ENCODE results near the gene DAO. TPM values are rescaled to one million over a fixed set of nuclear protein-coding genes. Genes with fewer than 3 reads are reported as not detected.

DAO gene
- not detected in 5 replicates for total RNA-seq (2022; extraction: Qiagen RNA extraction; ENCODE audit: low read depth)

GRCh38 chr12:108879615-108880254 is at the start of gene DAO:
TSS of gene DAO (plus strand) at chr12:108880092. CDS start at chr12:108885007, 4,915 bp downstream.

Other genes starting within 250 kb of the DAO start
- gene SELPLG, start 246.2 kb upstream of the DAO start, total RNA-seq (2022; extraction: Qiagen RNA extraction; ENCODE audit: low read depth) = 0.63 to 1.1 TPM (median 1.1 TPM) in 5 replicates
- gene CORO1C, start 148.6 kb upstream of the DAO start, total RNA-seq (2022; extraction: Qiagen RNA extraction; ENCODE audit: low read depth) = 149 to 199 TPM (median 186 TPM) in 5 replicates
- gene SSH1, start 22.5 kb upstream of the DAO start, total RNA-seq (2022; extraction: Qiagen RNA extraction; ENCODE audit: low read depth) = 15.1 to 26.1 TPM (median 23.7 TPM) in 5 replicates
- not detected in 5 replicates for gene SVOP, start 141.0 kb downstream of the DAO start, total RNA-seq (2022; extraction: Qiagen RNA extraction; ENCODE audit: low read depth)
- 6.3 to 10.1 TPM (median 8.6 TPM) in 5 replicates for gene USP30, start 172.5 kb downstream of the DAO start, total RNA-seq (2022; extraction: Qiagen RNA extraction; ENCODE audit: low read depth)
- 43.0 to 52.4 TPM (median 46.9 TPM) in 5 replicates for gene ALKBH2, start 213.4 kb downstream of the DAO start, total RNA-seq (2022; extraction: Qiagen RNA extraction; ENCODE audit: low read depth)
- gene UNG, start 217.5 kb downstream of the DAO start, total RNA-seq (2022; extraction: Qiagen RNA extraction; ENCODE audit: low read depth) = 81.1 to 85.2 TPM (median 82.8 TPM) in 5 replicates
- gene ACACB, start 236.5 kb downstream of the DAO start, total RNA-seq (2022; extraction: Qiagen RNA extraction; ENCODE audit: low read depth) = 9.1 to 15.6 TPM (median 11.2 TPM) in 5 replicates